AG04449 (cell line): ENCODE results near the gene EIF4G3.

Experiments
- CTCF ChIA-PET: fragments of 350-600 bp; formaldehyde crosslinking; extraction: SDS; loops from one replicate; lab custom pipeline; 2021; ENCODE audit warnings: antibody characterized with exemption; lab: Yijun Ruan, JAX
- POLR2A ChIA-PET: fragments of 400-600, 350-600 bp; formaldehyde crosslinking; extraction: SDS; loops from one replicate; lab custom pipeline; 2020; ENCODE audit warnings: antibody characterized with exemption, inconsistent platforms; lab: Yijun Ruan, JAX
- DNase-seq: peaks from one replicate; pipeline ENCODE4 v3.0.0-alpha.2; 2010; ENCODE audit warnings: low read depth, low spot score
- H3K4me3 ChIP-seq: 2 replicates; pipeline ENCODE4 v1.5.1; 2011; ENCODE audit warnings: low read depth, mild to moderate bottlenecking, control low read depth, low read length
- CTCF ChIP-seq: IDR thresholded peaks from one replicate; pipeline ENCODE4 v1.5.1; 2011; ENCODE audit warnings: mild to moderate bottlenecking, moderate library complexity, low read length, control low read depth, inconsistent platforms; ENCODE audit not compliant: insufficient read depth; ENCODE audit errors: missing control alignments

Gene EIF4G3

GRCh38 chr1:21131200-21131599 lies 45.5 kb downstream of the EIF4G3 start:
- H3K4me3 ChIP-seq = no peak overlapping the region
- ChIA-PET CTCF (no interaction called here), POLR2A (no interaction called here)
- TF ChIP-seq CTCF = no peak
- no peak for DNase-seq

GRCh38 chr1:21129407-21129806 lies 47.3 kb downstream of the EIF4G3 start:
- DNase-seq = no peak
- no peak overlapping the region for H3K4me3 ChIP-seq
- POLR2A ChIA-PET = no interaction called here
- CTCF ChIA-PET = interaction anchor here (1.1 to 1.5 kb wide), 2 partner anchors 17 to 22 kb away, joined by 3 read pairs; no protein-coding TSS in a partner anchor
- no peak for TF ChIP-seq CTCF

- POLR2A ChIA-PET = interaction anchor here (1.2 kb wide), 1 partner anchor 24 kb away, joined by 4 read pairs; no protein-coding TSS in a partner anchor
- no peak overlapping the region for H3K4me3 ChIP-seq
- no peak for TF ChIP-seq CTCF
- CTCF ChIA-PET = interaction anchor here (0.9 to 1.9 kb wide), 2 partner anchors 13 to 14 kb away, joined by 3 to 6 read pairs; no protein-coding TSS in a partner anchor
- no peak for DNase-seq
These were observed 50.4 kb downstream of the EIF4G3 start for GRCh38 chr1:21126324-21126723.

GRCh38 chr1:21124846-21125245 lies 51.9 kb downstream of the EIF4G3 start:
- peak; percentile 28 for DNase-seq
- POLR2A ChIA-PET = interaction anchor here (0.6 kb wide), 1 partner anchor 12 kb away, joined by 3 read pairs; no protein-coding TSS in a partner anchor
- TF ChIP-seq CTCF = no peak
- H3K4me3 ChIP-seq = no peak overlapping the region
- CTCF ChIA-PET = interaction anchor here (1.2 kb wide), 1 partner anchor 9 kb away, joined by 3 read pairs; no protein-coding TSS in a partner anchor

GRCh38 chr1:21123287-21123948 lies 53.3 kb downstream of the EIF4G3 start:
- no peak for DNase-seq
- H3K4me3 ChIP-seq = no peak overlapping the region
- no peak for TF ChIP-seq CTCF
- POLR2A ChIA-PET = no interaction called here
- CTCF ChIA-PET = interaction anchor here (2.0 kb wide), 1 partner anchor 9 kb away, joined by 4 read pairs; no protein-coding TSS in a partner anchor

- ChIA-PET CTCF (interaction anchor here (1.1 to 2.0 kb wide), 3 partner anchors 8 to 13 kb away, joined by 3 to 4 read pairs (median 4); no protein-coding TSS in a partner anchor), POLR2A (no interaction called here)
- DNase-seq = peak; percentile 9
- H3K4me3 ChIP-seq = no peak overlapping the region
- TF ChIP-seq CTCF = no peak
These were observed 54.8 kb downstream of the EIF4G3 start for GRCh38 chr1:21121764-21122471.
